GM23338 (cell line): ENCODE measurements around the gene DOCK4.

Source experiments
- ETS1 ChIP-seq: IDR thresholded peaks from 2 replicates; pipeline ENCODE4 v1.6.1; 2016; ENCODE audit warnings: antibody characterized with exemption
- JUNB ChIP-seq: IDR thresholded peaks from one replicate; pipeline ENCODE4 v1.6.1; 2016; ENCODE audit warnings: antibody characterized with exemption; ENCODE audit not compliant: unreplicated experiment
- ZNF331 ChIP-seq: fragments of 250-450 bp; sonication (Bioruptor Pico); IDR thresholded peaks from 2 replicates; pipeline ENCODE4 v1.5.0; 2020; ENCODE audit warnings: low read depth, mild to moderate bottlenecking, moderate library complexity
- TF ChIP-seq, protein P1 (sequence below), 2 experiments: fragments of 200-600 bp in 1 of 2; sonication (generic) in 1 of 2; conservative IDR thresholded peaks; 2 replicates each; pipeline versions ENCODE4 v1.5.1 to v1.6.1; 2016 to 2017; ENCODE audit warnings: antibody characterized with exemption in 2 of 2, low read depth in 2 of 2, mild to moderate bottlenecking in 2 of 2, moderate library complexity in 1 of 2

GRCh38 chr7:112197322-112197721 is 8.9 kb downstream of the DOCK4 start:
- TF ChIP-seq, protein P1, sequence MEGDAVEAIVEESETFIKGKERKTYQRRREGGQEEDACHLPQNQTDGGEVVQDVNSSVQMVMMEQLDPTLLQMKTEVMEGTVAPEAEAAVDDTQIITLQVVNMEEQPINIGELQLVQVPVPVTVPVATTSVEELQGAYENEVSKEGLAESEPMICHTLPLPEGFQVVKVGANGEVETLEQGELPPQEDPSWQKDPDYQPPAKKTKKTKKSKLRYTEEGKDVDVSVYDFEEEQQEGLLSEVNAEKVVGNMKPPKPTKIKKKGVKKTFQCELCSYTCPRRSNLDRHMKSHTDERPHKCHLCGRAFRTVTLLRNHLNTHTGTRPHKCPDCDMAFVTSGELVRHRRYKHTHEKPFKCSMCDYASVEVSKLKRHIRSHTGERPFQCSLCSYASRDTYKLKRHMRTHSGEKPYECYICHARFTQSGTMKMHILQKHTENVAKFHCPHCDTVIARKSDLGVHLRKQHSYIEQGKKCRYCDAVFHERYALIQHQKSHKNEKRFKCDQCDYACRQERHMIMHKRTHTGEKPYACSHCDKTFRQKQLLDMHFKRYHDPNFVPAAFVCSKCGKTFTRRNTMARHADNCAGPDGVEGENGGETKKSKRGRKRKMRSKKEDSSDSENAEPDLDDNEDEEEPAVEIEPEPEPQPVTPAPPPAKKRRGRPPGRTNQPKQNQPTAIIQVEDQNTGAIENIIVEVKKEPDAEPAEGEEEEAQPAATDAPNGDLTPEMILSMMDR (conservative IDR thresholded peaks at IDR 0.05; ENCODE audit: low read depth in 2 of 2): no peak
- no peak for TF ChIP-seq ZNF331
- no peak for TF ChIP-seq JUNB
- TF ChIP-seq ETS1: no peak
